Measurements from ENCODE around the gene TTC38. TPM values are rescaled to one million over a fixed set of nuclear protein-coding genes. Genes with fewer than 3 reads are reported as not detected.
"Not testable (repeated sequence)": the region's sequence is repeated elsewhere in the genome, so short reads cannot be mapped to it uniquely, and the experiment has no call there.

TTC38 gene
- total and polyA plus RNA-seq, 2 donors: 4.6 to 10.3 TPM

DNA sequence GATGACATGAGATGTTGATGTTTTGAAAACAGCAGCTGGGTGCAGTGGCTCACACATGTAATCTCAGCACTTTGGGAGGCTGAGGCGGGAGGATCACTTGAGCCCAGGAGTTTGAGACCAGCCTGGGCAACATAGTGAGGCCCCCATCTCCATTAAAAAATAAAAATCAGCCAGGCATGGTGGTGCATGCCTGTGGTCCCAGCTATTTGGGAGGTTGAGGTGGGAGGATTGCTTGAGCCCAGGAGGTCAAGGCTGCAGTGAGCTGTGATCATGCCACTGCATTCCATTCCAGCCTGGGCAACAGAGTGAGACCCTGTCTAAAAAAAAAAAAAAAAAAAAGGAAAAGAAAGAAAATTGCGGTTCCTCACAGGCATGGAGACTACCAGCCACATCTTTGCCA, 45.0 kb downstream of the TTC38 start:
- H3K4me1 ChIP-seq (ENCODE audit: control insufficient read depth in 2 of 2, insufficient read depth in 2 of 2, low read length in 2 of 2); H3K27ac ChIP-seq (ENCODE audit: low read depth in 1 of 2, low read length in 1 of 2); H3K4me3 ChIP-seq (ENCODE audit: low read length in 2 of 2); H3K27me3 ChIP-seq (ENCODE audit: control insufficient read depth in 2 of 2, insufficient read depth in 1 of 2, low read length in 1 of 2); DNase-seq (ENCODE audit: low read depth in 6 of 9, low spot score in 9 of 9); H3K9me3 ChIP-seq (ENCODE audit: control insufficient read depth in 2 of 2, insufficient read depth in 1 of 2, low read length in 1 of 2): not testable (repeated sequence)
- 99% methylated on average over 2 of the region's 2 CpGs for WGBS
- H3K36me3 ChIP-seq (ENCODE audit: control insufficient read depth in 2 of 2, insufficient read depth in 2 of 2, low read length in 1 of 2): peaks cover 60 to 74% of the 10 kb centered on the region in 2 donors

DNA sequence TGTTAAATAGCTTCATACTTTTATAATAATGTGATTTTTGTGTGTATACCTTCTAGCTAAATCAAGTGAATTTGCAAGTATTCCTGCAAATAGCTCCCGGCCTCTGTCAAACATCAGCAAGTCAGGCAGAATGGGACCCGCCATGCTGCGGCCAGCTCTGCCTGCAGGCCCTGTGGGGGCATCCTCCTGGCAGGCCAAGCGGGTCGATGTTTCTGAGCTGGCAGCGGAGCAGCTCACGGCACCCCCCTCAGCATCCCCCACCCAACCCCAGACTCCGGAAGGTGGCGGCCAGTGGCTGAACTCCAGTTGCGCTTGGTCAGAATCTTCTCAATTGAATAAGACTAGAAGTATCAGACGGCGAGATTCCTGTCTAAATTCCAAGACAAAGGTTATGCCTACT, 48.2 kb downstream of the TTC38 start:
- WGBS: 97% methylated on average over 12 of the region's 12 CpGs
- Histone ChIP-seq H3K27me3 (ENCODE audit: control insufficient read depth in 2 of 2, insufficient read depth in 1 of 2, low read length in 1 of 2) (no peaks in the 10 kb centered on the region), H3K4me1 (ENCODE audit: control insufficient read depth in 2 of 2, insufficient read depth in 2 of 2, low read length in 2 of 2) (no peaks in the 10 kb centered on the region), H3K27ac (ENCODE audit: low read depth in 1 of 2, low read length in 1 of 2) (no peak overlapping the region), H3K4me3 (ENCODE audit: low read length in 2 of 2) (no peak overlapping the region), H3K9me3 (ENCODE audit: control insufficient read depth in 2 of 2, insufficient read depth in 1 of 2, low read length in 1 of 2) (no peaks in the 10 kb centered on the region), H3K36me3 (ENCODE audit: control insufficient read depth in 2 of 2, insufficient read depth in 2 of 2, low read length in 1 of 2) (peaks cover 64 to 69% of the 10 kb centered on the region in 2 donors)
- DNase-seq (ENCODE audit: low read depth in 6 of 9, low spot score in 9 of 9): no peak

- Histone ChIP-seq H3K4me3 (ENCODE audit: low read length in 2 of 2) (no peak overlapping the region), H3K27me3 (ENCODE audit: control insufficient read depth in 2 of 2, insufficient read depth in 1 of 2, low read length in 1 of 2) (no peaks in the 10 kb centered on the region), H3K4me1 (ENCODE audit: control insufficient read depth in 2 of 2, insufficient read depth in 2 of 2, low read length in 2 of 2) (no peaks in the 10 kb centered on the region), H3K9me3 (ENCODE audit: control insufficient read depth in 2 of 2, insufficient read depth in 1 of 2, low read length in 1 of 2) (no peaks in the 10 kb centered on the region), H3K36me3 (ENCODE audit: control insufficient read depth in 2 of 2, insufficient read depth in 2 of 2, low read length in 1 of 2) (peaks cover 64 to 72% of the 10 kb centered on the region in 2 donors), H3K27ac (ENCODE audit: low read depth in 1 of 2, low read length in 1 of 2) (no peak overlapping the region)
- 97% methylated on average over 20 of the region's 20 CpGs for WGBS
- DNase-seq (ENCODE audit: low read depth in 6 of 9, low spot score in 9 of 9): no peak
Observed at GRCh38 chr22:46317646-46318045, 49.8 kb downstream of the TTC38 start.

DNA sequence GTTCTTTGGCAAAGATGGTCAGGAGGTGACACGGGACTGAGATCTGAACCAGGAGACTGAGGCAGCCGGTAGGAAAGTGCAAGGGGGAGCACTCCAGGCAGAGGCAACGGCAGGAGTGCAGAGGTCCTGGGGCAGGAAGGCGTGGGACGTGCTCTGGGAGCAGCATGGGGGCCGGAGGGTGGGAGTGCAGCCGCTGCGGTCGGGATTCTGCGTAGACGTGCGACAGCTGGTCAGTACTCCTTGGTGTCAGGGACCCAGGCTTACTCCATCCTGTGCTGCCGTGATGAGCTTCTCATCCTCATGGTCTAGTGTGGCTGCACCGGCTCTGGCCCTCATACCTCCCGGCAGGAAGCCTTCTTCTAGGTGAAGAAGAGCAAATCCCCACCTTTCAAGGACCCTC, 50.8 kb downstream of the TTC38 start:
- Histone ChIP-seq H3K9me3 (ENCODE audit: control insufficient read depth in 2 of 2, insufficient read depth in 1 of 2, low read length in 1 of 2) (no peaks in the 10 kb centered on the region), H3K27ac (ENCODE audit: low read depth in 1 of 2, low read length in 1 of 2) (no peak overlapping the region), H3K36me3 (ENCODE audit: control insufficient read depth in 2 of 2, insufficient read depth in 2 of 2, low read length in 1 of 2) (peaks cover 66 to 80% of the 10 kb centered on the region in 2 donors), H3K4me1 (ENCODE audit: control insufficient read depth in 2 of 2, insufficient read depth in 2 of 2, low read length in 2 of 2) (no peaks in the 10 kb centered on the region), H3K27me3 (ENCODE audit: control insufficient read depth in 2 of 2, insufficient read depth in 1 of 2, low read length in 1 of 2) (no peaks in the 10 kb centered on the region), H3K4me3 (ENCODE audit: low read length in 2 of 2) (no peak overlapping the region)
- 92% methylated on average over 15 of the region's 15 CpGs for WGBS
- DNase-seq (ENCODE audit: low read depth in 6 of 9, low spot score in 9 of 9): no peak

DNA sequence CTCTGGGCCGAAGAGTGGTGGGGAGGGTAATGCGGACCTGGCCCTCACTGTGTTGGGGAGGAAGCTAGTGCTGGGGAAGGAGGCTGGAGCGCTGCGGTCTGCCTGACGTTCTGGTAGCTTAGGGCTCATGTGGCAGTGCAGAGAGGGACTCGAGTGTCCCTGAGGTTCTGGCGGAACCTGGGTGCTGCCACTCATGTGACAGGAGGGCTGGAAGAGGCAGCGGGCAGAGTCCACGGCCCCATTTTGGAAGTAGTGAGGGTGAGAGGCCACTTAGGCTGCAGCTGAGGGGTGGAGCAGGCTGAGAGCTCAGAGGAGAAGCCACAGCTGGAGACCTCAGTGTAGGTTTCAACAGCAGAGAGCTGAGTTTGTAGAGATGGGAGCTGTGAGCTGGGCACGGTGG, 51.5 kb downstream of the TTC38 start:
- Histone ChIP-seq H3K4me3 (ENCODE audit: low read length in 2 of 2) (no peak overlapping the region), H3K27ac (ENCODE audit: low read depth in 1 of 2, low read length in 1 of 2) (no peak overlapping the region), H3K27me3 (ENCODE audit: control insufficient read depth in 2 of 2, insufficient read depth in 1 of 2, low read length in 1 of 2) (no peaks in the 10 kb centered on the region), H3K9me3 (ENCODE audit: control insufficient read depth in 2 of 2, insufficient read depth in 1 of 2, low read length in 1 of 2) (no peaks in the 10 kb centered on the region), H3K4me1 (ENCODE audit: control insufficient read depth in 2 of 2, insufficient read depth in 2 of 2, low read length in 2 of 2) (no peaks in the 10 kb centered on the region), H3K36me3 (ENCODE audit: control insufficient read depth in 2 of 2, insufficient read depth in 2 of 2, low read length in 1 of 2) (peaks cover 63 to 82% of the 10 kb centered on the region in 2 donors)
- DNase-seq (ENCODE audit: low read depth in 6 of 9, low spot score in 9 of 9): no peak
- 97% methylated on average over 10 of the region's 10 CpGs for WGBS

DNA sequence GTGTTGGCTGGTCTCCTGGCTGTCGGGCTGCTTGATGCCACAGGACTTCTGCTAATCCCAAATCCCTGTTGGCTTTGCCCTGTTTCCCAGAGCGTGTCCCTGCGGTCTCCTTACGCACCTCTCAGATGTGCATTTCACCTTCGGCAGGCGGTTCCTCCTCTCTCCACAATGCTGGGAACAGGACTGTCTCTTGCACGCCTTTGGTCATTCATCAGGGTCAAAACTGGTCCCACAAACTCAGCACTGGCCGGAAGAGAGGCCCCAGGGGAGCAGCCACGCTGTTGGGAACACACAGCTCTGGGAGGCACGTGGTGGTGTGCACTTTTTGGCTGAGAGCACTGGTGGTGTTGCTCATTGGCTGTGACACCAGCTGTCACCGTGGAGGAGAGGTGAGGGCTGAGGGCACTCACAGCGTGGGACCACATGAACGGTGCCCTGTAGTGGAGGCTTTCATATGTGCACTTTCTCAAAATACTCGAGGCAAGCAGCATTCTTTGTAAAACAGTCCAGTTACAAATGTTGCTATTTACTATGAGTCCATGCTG, 52.4 kb downstream of the TTC38 start:
- no peak overlapping the region for H3K27ac ChIP-seq (ENCODE audit: low read depth in 1 of 2, low read length in 1 of 2)
- no peaks in the 10 kb centered on the region for H3K9me3 ChIP-seq (ENCODE audit: control insufficient read depth in 2 of 2, insufficient read depth in 1 of 2, low read length in 1 of 2)
- no peak for DNase-seq (ENCODE audit: low read depth in 6 of 9, low spot score in 9 of 9)
- H3K36me3 ChIP-seq (ENCODE audit: control insufficient read depth in 2 of 2, insufficient read depth in 2 of 2, low read length in 1 of 2): peaks cover 70 to 87% of the 10 kb centered on the region in 2 donors
- no peaks in the 10 kb centered on the region for H3K4me1 ChIP-seq (ENCODE audit: control insufficient read depth in 2 of 2, insufficient read depth in 2 of 2, low read length in 2 of 2)
- H3K27me3 ChIP-seq (ENCODE audit: control insufficient read depth in 2 of 2, insufficient read depth in 1 of 2, low read length in 1 of 2): no peaks in the 10 kb centered on the region
- H3K4me3 ChIP-seq (ENCODE audit: low read length in 2 of 2): no peak overlapping the region
- 98% methylated on average over 14 of the region's 14 CpGs for WGBS

DNA sequence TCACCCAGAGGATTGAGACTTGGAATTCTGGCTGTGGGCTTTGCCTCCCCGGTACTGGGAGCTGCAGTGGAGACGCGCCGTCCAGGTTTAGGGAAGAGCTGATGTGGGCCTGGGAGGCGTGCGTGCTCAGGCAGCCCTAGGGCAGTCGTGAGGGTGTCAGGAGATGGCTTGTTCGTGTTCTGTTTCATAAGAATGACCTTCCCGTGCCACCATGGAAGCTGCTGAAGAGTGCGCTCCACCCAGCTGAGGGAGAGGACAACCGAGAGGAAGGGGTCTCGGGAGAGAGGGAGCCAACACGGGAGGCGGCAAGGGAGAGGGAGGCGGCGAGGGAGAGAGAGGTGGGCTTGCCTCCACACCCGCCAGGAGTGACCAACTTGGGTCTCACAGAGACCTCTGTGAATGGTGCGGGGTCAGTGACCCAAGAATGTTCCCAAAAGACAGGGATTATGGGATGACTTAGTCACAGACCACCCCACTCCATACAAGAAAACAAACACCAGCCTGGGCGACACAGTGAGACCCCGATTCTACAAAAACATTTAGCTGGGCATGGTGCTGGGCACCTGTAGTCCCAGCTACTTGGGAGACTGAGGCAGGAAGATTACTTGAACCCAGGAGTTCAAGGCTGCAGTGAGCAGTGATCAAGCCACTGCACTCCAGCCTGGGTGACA, 53.0 kb downstream of the TTC38 start:
- Histone ChIP-seq H3K27me3 (ENCODE audit: control insufficient read depth in 2 of 2, insufficient read depth in 1 of 2, low read length in 1 of 2) (no peaks in the 10 kb centered on the region), H3K36me3 (ENCODE audit: control insufficient read depth in 2 of 2, insufficient read depth in 2 of 2, low read length in 1 of 2) (peaks cover 70 to 93% of the 10 kb centered on the region in 2 donors), H3K27ac (ENCODE audit: low read depth in 1 of 2, low read length in 1 of 2) (no peak overlapping the region), H3K4me3 (ENCODE audit: low read length in 2 of 2) (no peak overlapping the region), H3K4me1 (ENCODE audit: control insufficient read depth in 2 of 2, insufficient read depth in 2 of 2, low read length in 2 of 2) (no peaks in the 10 kb centered on the region), H3K9me3 (ENCODE audit: control insufficient read depth in 2 of 2, insufficient read depth in 1 of 2, low read length in 1 of 2) (no peaks in the 10 kb centered on the region)
- WGBS: 97% methylated on average over 20 of the region's 20 CpGs
- DNase-seq (ENCODE audit: low read depth in 6 of 9, low spot score in 9 of 9): no peak

DNA sequence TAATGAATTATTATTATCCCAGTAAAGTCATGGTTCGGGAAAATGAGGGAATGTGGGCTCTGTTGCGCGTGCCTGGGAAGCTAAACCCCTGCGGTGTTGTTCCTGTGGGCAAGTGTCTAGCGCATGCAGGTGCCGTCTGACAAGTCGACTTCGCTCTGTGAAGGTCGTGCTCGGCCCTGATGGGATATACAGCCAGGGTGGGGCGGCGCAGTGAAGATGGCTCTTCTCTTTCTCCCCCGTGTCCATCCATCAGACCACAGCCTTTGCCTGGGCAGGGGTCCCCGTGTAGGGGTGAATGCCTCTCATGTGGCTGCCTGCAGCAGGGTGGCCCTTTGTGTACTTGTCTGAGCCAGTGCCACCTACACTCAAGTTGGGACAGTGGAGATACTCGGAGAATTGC, 54.9 kb downstream of the TTC38 start:
- WGBS: 98% methylated on average over 15 of the region's 15 CpGs
- Histone ChIP-seq H3K4me1 (ENCODE audit: control insufficient read depth in 2 of 2, insufficient read depth in 2 of 2, low read length in 2 of 2) (no peaks in the 10 kb centered on the region), H3K36me3 (ENCODE audit: control insufficient read depth in 2 of 2, insufficient read depth in 2 of 2, low read length in 1 of 2) (peaks cover 71 to 85% of the 10 kb centered on the region in 2 donors), H3K9me3 (ENCODE audit: control insufficient read depth in 2 of 2, insufficient read depth in 1 of 2, low read length in 1 of 2) (no peaks in the 10 kb centered on the region), H3K4me3 (ENCODE audit: low read length in 2 of 2) (no peak overlapping the region), H3K27me3 (ENCODE audit: control insufficient read depth in 2 of 2, insufficient read depth in 1 of 2, low read length in 1 of 2) (no peaks in the 10 kb centered on the region), H3K27ac (ENCODE audit: low read depth in 1 of 2, low read length in 1 of 2) (no peak overlapping the region)
- no peak for DNase-seq (ENCODE audit: low read depth in 6 of 9, low spot score in 9 of 9)

- Histone ChIP-seq H3K27me3 (ENCODE audit: control insufficient read depth in 2 of 2, insufficient read depth in 1 of 2, low read length in 1 of 2) (no peaks in the 10 kb centered on the region), H3K4me1 (ENCODE audit: control insufficient read depth in 2 of 2, insufficient read depth in 2 of 2, low read length in 2 of 2) (no peaks in the 10 kb centered on the region), H3K27ac (ENCODE audit: low read depth in 1 of 2, low read length in 1 of 2) (no peak overlapping the region), H3K36me3 (ENCODE audit: control insufficient read depth in 2 of 2, insufficient read depth in 2 of 2, low read length in 1 of 2) (peaks cover 71 to 85% of the 10 kb centered on the region in 2 donors), H3K4me3 (ENCODE audit: low read length in 2 of 2) (no peak overlapping the region), H3K9me3 (ENCODE audit: control insufficient read depth in 2 of 2, insufficient read depth in 1 of 2, low read length in 1 of 2) (no peaks in the 10 kb centered on the region)
- 96% methylated on average over 19 of the region's 19 CpGs for WGBS
- no peak for DNase-seq (ENCODE audit: low read depth in 6 of 9, low spot score in 9 of 9)
Observed at GRCh38 chr22:46323162-46323561, 55.4 kb downstream of the TTC38 start.
